Stomach (tissue), 9 donors: ENCODE data around the gene NOC2L. TPM values are rescaled to one million over a fixed set of nuclear protein-coding genes. Genes with fewer than 3 reads are reported as not detected.
"Not testable (repeated sequence)": the region's sequence is repeated elsewhere in the genome, so short reads cannot be mapped to it uniquely, and the experiment has no call there.

Experiments used
- DNase-seq, 2 donors: peaks; one replicate each; pipeline versions ENCODE4 v3.0.0 to v3.0.0-alpha.2; 2013 to 2019
- H3K27ac ChIP-seq, 5 donors: fragments of 200-600 bp in 4 of 5; sonication (generic) in 4 of 5; one replicate each; pipeline ENCODE4 v1.5.1; 2013 to 2019; ENCODE audit warnings: mild to moderate bottlenecking in 1 of 5, moderate library complexity in 1 of 5
- H3K27me3 ChIP-seq, 3 donors: fragments of 200-600 bp; sonication (generic); one replicate each; pipeline ENCODE4 v1.5.1; 2017 to 2019; ENCODE audit warnings: mixed run types in 1 of 3
- H3K36me3 ChIP-seq, 4 donors: fragments of 200-600 bp; sonication (generic); 1 replicate in 3 of 4; 2 replicates in 1 of 4; pipeline ENCODE4 v1.5.1; 2016 to 2019
- H3K4me1 ChIP-seq, 4 donors: fragments of 200-600 bp; sonication (generic); one replicate each; pipeline ENCODE4 v1.5.1; 2016 to 2019
- H3K4me3 ChIP-seq, 4 donors: fragments of 200-600 bp; sonication (generic) in 3 of 4; one replicate each; pipeline ENCODE4 v1.5.1; 2016 to 2019; ENCODE audit warnings: mild to moderate bottlenecking in 1 of 4
- H3K9me3 ChIP-seq, 4 donors: fragments of 200-600 bp; sonication (generic); one replicate each; pipeline ENCODE4 v1.5.1; 2016 to 2019
- CTCF ChIP-seq, 7 experiments: fragments of 450-650 bp in 4 of 7; fragments of 200-600 bp in 3 of 7; sonication (generic) in 3 of 7; IDR thresholded peaks; one replicate each; pipeline ENCODE4 v1.5.1; 2016 to 2019; ENCODE audit warnings: antibody characterized with exemption in 7 of 7, control low read depth in 2 of 7, mild to moderate bottlenecking in 1 of 7
- EP300 ChIP-seq: sonication (generic); formaldehyde crosslinking; IDR thresholded peaks from one replicate; pipeline ENCODE4 v1.6.1; 2017; ENCODE audit warnings: antibody characterized with exemption
- POLR2A ChIP-seq, 4 donors: fragments of 450-650 bp; IDR thresholded peaks; one replicate each; pipeline ENCODE4 v1.6.1; 2016; ENCODE audit warnings: antibody characterized with exemption in 4 of 4, control low read depth in 2 of 4, mild to moderate bottlenecking in 1 of 4, moderate library complexity in 1 of 4
- POLR2AphosphoS5 ChIP-seq, 3 donors: sonication (generic); formaldehyde crosslinking; IDR thresholded peaks; one replicate each; pipeline ENCODE4 v1.6.1; 2016; ENCODE audit warnings: antibody characterized with exemption in 3 of 3
- WGBS, 5 donors: extraction: QIAGEN DNeasy Blood & Tissue Kit in 3 of 5; methylation state at CpG; one replicate each; pipeline versions ENCODE4 v1.1.5 to v1.1.7; 2013 to 2018; 5-methylcytosine and 5-hydroxymethylcytosine counted together
- intact Hi-C: fragments of 100-400 bp; cut with DNase I; formaldehyde crosslinking; loops from one replicate; pipeline ENCODE4 v1.15.1; 2023; ENCODE audit warnings: low total_unique reads
- polyA plus RNA-seq, 3 donors: library from polyadenylated mRNA; stranded (reverse); fragments of 200-250 nt; gene quantifications; one replicate each; pipeline ENCODE4 v1.2.3, GENCODE V29; 2013
- total RNA-seq, 5 donors: library from RNA; depleted of rRNA; stranded (reverse); fragments of >200 nt; gene quantifications; one replicate each; pipeline versions ENCODE4 v1.1.0 to v1.2.3, GENCODE V29; 2014 to 2016
- donor health status: healthy with polysubstance abuse.
- donor health status: Bipolar disorder and iron deficiency.
- donor health status: healthy.

Gene NOC2L
- total and polyA plus RNA-seq, 8 donors, result 30.4 to 69.2 (median 45.2) TPM

GRCh38 chr1:947958-948357 lies 11.1 kb downstream of the NOC2L start:
- no peaks in the 10 kb centered on the region for H3K9me3 ChIP-seq
- no peak overlapping the region for H3K4me3 ChIP-seq
- H3K36me3 ChIP-seq, result peaks cover 67 to 88% (median 86%) of the 10 kb centered on the region in 4 donors
- peaks cover 0 to 10% (median 4%) of the 10 kb centered on the region in 3 donors for H3K27me3 ChIP-seq
- intact Hi-C loops, result no loop called here
- no peak for DNase-seq
- H3K27ac ChIP-seq, result no peak overlapping the region
- TF ChIP-seq POLR2A (IDR thresholded peaks at IDR 0.05) (no peak), EP300 (no peak), POLR2AphosphoS5 (IDR thresholded peaks at IDR 0.05) (no peak), CTCF (IDR thresholded peaks at IDR 0.05) (no peak)
- WGBS, 5 donors, result 75 to 94% (median 90%) methylated on average over 5 to 15 of the region's 15 CpGs
- H3K4me1 ChIP-seq, result peaks cover 2 to 24% (median 10%) of the 10 kb centered on the region in 4 donors

GRCh38 chr1:946811-947210 lies 12.2 kb downstream of the NOC2L start:
- H3K27ac ChIP-seq, H3K4me3 ChIP-seq, DNase-seq, intact Hi-C loops, H3K9me3 ChIP-seq: not testable (repeated sequence)
- 89 to 96% (median 93%) methylated on average over 13 of the region's 13 CpGs for WGBS, 5 donors
- Histone ChIP-seq H3K4me1 (peaks cover 14 to 35% (median 21%) of the 10 kb centered on the region in 4 donors), H3K27me3 (peaks cover 0 to 21% (median 15%) of the 10 kb centered on the region in 3 donors), H3K36me3 (peaks cover 55 to 77% (median 75%) of the 10 kb centered on the region in 4 donors)

- DNase-seq, result peak in 1 of 2 donors; percentile 13
- peak overlapping the region in 2 of 5 donors; percentile 83 to 84 for H3K27ac ChIP-seq
- no peak overlapping the region for H3K4me3 ChIP-seq
- H3K9me3 ChIP-seq, result no peaks in the 10 kb centered on the region
- H3K36me3 ChIP-seq, result peaks cover 47 to 68% (median 66%) of the 10 kb centered on the region in 4 donors
- no peak for TF ChIP-seq EP300
- no peak for TF ChIP-seq POLR2A (IDR thresholded peaks at IDR 0.05)
- no peak for TF ChIP-seq POLR2AphosphoS5 (IDR thresholded peaks at IDR 0.05)
- peaks cover 23 to 44% (median 30%) of the 10 kb centered on the region in 4 donors for H3K4me1 ChIP-seq
- intact Hi-C loops, result no loop called here
- 82 to 87% (median 85%) methylated on average over 20 to 29 of the region's 29 CpGs for WGBS, 5 donors
- peaks cover 0 to 30% (median 24%) of the 10 kb centered on the region in 3 donors for H3K27me3 ChIP-seq
Measured at GRCh38 chr1:945688-946556, 13.1 kb downstream of the NOC2L start.

- H3K9me3 ChIP-seq, result no peaks in the 10 kb centered on the region
- H3K4me3 ChIP-seq, result no peak overlapping the region
- 60 to 69% (median 67%) methylated on average over 20 to 28 of the region's 28 CpGs for WGBS, 5 donors
- H3K36me3 ChIP-seq, result peaks cover 38 to 55% (median 53%) of the 10 kb centered on the region in 4 donors
- peak in 1 of 2 donors; percentile 88 for DNase-seq
- H3K27me3 ChIP-seq, result peaks cover 0 to 43% (median 36%) of the 10 kb centered on the region in 3 donors
- TF ChIP-seq POLR2A (IDR thresholded peaks at IDR 0.05), result no peak
- no peak for TF ChIP-seq EP300
- TF ChIP-seq POLR2AphosphoS5 (IDR thresholded peaks at IDR 0.05), result no peak
- TF ChIP-seq CTCF (IDR thresholded peaks at IDR 0.05), result no peak
- H3K4me1 ChIP-seq, result peaks cover 36 to 57% (median 42%) of the 10 kb centered on the region in 4 donors
- H3K27ac ChIP-seq, result peak overlapping the region in 3 of 5 donors; percentile 81 to 84 (median 83)
- intact Hi-C loops, result loop anchor here (5.0 kb wide), 1 partner anchor 42 kb away; no protein-coding TSS in a partner anchor
Measured at GRCh38 chr1:944341-945325, 14.4 kb downstream of the NOC2L start.
